ENCODE measurements around the gene ELFN1.

Gene ELFN1

GRCh38 chr7:1725199-1725690, 55.2 kb downstream of the ELFN1 start:
- DNase-seq, result no peak
- TF ChIP-seq POLR2A (IDR thresholded peaks at IDR 0.05; ENCODE audit: low read length) (no peak), GATA1 (IDR thresholded peaks at IDR 0.05; ENCODE audit: low read depth, low read length) (no peak)

- TF ChIP-seq GATA1 (IDR thresholded peaks at IDR 0.05; ENCODE audit: low read depth, low read length), result no peak
- no peak for TF ChIP-seq POLR2A (IDR thresholded peaks at IDR 0.05; ENCODE audit: low read length)
Observed at GRCh38 chr7:1725766-1726630, 55.9 kb downstream of the ELFN1 start.

DNA sequence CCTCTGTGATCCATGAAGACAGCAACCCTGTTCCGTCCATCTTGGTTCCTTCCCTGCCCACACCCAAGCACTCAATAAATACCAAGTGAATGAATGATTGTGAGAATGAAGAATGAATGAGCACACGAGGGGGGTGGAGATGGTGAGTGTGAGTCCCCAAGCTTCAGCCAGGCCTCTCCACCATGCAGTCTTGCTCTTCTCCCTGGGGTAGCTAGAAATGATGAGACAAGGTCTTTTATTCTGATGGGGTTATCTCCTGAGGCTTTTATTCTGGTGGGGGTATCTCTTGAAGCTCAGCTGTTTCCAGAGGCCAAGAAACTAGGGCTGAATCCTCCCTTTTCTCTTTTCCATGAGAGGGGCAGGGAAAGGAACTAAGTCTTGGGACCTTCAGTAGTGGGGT, 57.0 kb downstream of the ELFN1 start:
- TF ChIP-seq POLR2A (IDR thresholded peaks at IDR 0.05; ENCODE audit: low read length) (no peak), GATA1 (IDR thresholded peaks at IDR 0.05; ENCODE audit: low read depth, low read length) (no peak)
- no peak for DNase-seq

More at GRCh38 chr7:1725766-1726630, 55.9 kb downstream of the ELFN1 start:
- no peak for DNase-seq

- DNase-seq, result no peak
- TF ChIP-seq POLR2A (IDR thresholded peaks at IDR 0.05; ENCODE audit: low read length) (no peak), GATA1 (IDR thresholded peaks at IDR 0.05; ENCODE audit: low read depth, low read length) (no peak)
Observed at GRCh38 chr7:1727812-1728570, 57.9 kb downstream of the ELFN1 start.

GRCh38 chr7:1729183-1729582, 59.1 kb downstream of the ELFN1 start:
- DNase-seq, result no peak
- TF ChIP-seq POLR2A (IDR thresholded peaks at IDR 0.05; ENCODE audit: low read length), result no peak
- TF ChIP-seq GATA1 (IDR thresholded peaks at IDR 0.05; ENCODE audit: low read depth, low read length), result no peak

DNA sequence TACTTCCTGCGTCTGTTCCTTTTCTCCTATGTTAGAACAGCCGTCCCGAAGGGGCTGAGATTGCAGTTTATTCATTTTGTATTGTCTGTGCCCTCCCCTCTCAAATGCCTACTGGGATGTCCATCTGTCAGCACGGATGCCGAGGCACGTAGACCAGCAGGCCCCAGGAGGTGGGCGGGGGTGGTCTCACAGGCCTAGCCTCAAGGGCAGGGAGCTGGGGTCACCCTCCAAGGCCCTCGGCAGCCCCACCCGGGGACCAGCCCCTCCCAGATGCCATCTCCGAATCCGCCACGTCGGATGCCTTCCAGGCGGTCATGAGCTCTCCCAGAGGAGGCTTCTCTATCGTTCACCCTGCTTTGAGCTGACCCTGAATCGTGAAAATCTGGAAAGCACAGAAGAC, 59.7 kb downstream of the ELFN1 start:
- DNase-seq, result no peak
- no peak for TF ChIP-seq POLR2A (IDR thresholded peaks at IDR 0.05; ENCODE audit: low read length)

DNA sequence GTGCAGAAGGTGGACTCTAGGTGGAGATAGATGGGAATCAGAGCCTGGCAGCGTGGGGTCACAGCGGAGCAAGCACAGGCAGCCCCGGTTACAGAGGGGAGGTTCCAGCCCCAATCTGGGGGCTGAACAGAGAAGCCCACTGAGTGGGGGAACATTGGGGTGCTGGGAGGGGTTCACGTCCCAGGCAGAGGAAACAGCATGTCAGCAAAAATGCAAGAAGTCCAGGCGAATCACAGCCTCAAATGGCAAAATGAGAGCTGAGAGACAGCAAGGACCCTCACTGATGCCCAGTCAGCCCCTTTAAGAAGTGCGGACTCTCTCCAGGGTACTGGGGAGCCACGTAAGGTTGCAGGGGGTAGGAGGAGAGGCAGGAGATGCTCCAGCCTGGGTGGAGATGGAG, 62.0 kb downstream of the ELFN1 start:
- TF ChIP-seq GATA1 (IDR thresholded peaks at IDR 0.05; ENCODE audit: low read depth, low read length) (no peak), POLR2A (IDR thresholded peaks at IDR 0.05; ENCODE audit: low read length) (no peak)
- no peak for DNase-seq

DNA sequence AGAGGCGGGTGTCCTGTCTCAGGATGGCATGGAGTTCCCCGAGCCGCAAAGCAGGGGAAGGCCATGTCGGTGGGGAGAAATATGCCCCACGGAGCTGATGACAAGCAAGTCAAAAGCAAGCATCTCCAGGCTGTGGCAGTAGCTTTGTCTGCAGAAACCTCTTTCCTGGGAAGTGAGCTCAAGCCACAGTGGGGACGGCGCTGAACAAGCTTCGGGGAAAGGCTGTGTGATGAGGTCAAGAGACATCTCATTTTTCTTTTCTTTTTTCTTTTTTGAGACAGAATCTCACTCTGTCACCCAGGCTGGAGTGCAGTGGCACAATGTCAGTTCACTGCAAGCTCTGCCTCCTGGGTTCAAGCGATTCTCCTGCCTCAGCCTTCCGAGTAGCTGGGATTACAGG, 62.6 kb downstream of the ELFN1 start:
- no peak for DNase-seq
- TF ChIP-seq GATA1 (IDR thresholded peaks at IDR 0.05; ENCODE audit: low read depth, low read length), result no peak
- TF ChIP-seq POLR2A (IDR thresholded peaks at IDR 0.05; ENCODE audit: low read length), result no peak

DNA sequence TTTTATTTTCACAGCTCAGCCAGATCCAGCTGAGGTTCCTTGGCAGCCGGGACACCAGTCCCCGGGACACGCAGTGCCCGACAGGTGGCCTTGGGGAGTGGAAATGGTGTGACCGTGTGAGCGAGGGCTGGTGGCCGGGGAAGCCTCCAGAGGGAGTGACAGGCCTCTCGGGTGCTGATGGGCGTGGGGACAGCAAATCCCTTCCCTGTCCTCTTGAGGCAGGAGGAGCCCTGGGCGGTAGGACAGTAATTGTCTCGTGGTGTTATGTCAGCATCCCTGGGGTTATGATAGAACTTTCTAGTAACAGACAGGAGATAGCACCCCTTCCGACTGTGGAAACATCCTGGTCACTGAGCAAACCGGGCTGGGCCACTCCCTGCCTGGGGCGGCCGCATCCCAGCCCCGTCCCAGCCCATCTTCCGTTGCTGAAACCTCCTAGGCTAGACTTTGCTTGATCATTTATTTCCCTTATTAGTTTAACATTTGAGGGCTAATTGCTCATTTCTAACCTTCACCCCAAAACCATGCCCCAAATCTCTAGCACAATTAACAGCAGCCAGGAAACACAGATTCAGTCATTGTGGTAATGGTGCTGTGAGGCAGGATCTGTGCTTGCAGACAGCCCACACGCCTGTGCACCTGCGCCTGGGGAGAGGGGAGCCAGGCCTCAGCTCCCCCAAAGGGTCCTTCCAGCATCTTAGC, 63.3 kb downstream of the ELFN1 start:
- DNase-seq, result no peak
- no peak for TF ChIP-seq POLR2A (IDR thresholded peaks at IDR 0.05; ENCODE audit: low read length)
- no peak for TF ChIP-seq GATA1 (IDR thresholded peaks at IDR 0.05; ENCODE audit: low read depth, low read length)

DNA sequence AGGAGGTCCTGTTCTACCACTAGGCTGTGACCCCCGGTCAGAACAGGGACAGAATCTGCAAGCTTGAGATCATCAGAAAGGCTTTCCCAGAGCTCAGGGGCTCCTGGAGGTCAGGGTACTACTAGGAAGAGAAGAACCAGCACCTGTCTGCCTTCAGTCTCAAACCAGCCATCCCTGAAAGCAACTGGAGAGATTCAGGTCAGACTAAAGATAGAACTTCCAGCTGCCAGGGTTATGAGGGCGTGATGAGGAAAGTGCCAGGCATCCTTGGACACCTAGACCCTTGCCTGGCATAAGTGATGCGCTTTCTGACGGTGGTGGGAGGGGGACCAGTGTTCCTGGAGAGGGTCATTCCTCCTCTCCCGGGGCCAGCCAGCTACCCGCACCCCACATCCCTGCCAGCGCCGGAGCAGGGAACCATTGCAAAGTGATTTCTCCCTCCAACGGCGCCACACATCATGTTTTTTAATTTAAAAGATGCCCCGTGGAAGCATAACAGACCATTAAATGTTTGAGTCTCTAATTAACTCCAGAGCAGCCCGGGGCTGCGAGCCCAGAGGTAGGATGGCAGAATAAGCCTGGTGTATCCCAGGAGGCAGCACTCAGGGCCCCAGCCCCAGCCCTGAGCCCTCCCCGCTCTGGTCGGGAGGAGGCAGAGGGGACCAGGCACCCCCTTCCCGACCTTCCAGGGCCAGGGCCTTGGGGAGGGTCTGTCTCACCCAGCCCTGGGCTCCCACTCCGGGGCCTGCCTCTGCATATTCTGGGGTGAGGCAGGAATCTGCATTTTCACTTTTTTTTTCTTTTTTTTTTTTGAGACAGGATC, 64.0 kb downstream of the ELFN1 start:
- no peak for DNase-seq
- no peak for TF ChIP-seq POLR2A (IDR thresholded peaks at IDR 0.05; ENCODE audit: low read length)
- no peak for TF ChIP-seq GATA1 (IDR thresholded peaks at IDR 0.05; ENCODE audit: low read depth, low read length)

GRCh38 chr7:1735262-1735661, 65.2 kb downstream of the ELFN1 start:
- no peak for DNase-seq

GRCh38 chr7:1735806-1736483, 65.9 kb downstream of the ELFN1 start:
- no peak for TF ChIP-seq POLR2A (IDR thresholded peaks at IDR 0.05; ENCODE audit: low read length)
- TF ChIP-seq GATA1 (IDR thresholded peaks at IDR 0.05; ENCODE audit: low read depth, low read length), result no peak
- DNase-seq, result no peak

More at GRCh38 chr7:1735262-1735661, 65.2 kb downstream of the ELFN1 start:
- TF ChIP-seq POLR2A (IDR thresholded peaks at IDR 0.05; ENCODE audit: low read length) (no peak), GATA1 (IDR thresholded peaks at IDR 0.05; ENCODE audit: low read depth, low read length) (no peak)

GRCh38 chr7:1736484-1736817, 66.4 kb downstream of the ELFN1 start:
- no peak for TF ChIP-seq GATA1 (IDR thresholded peaks at IDR 0.05; ENCODE audit: low read depth, low read length)
- no peak for DNase-seq
